ENCODE results near the gene LRRC8E. TPM values are rescaled to one million over a fixed set of nuclear protein-coding genes. Genes with fewer than 3 reads are reported as not detected.

The LRRC8E gene
- total RNA-seq, 1 experiment from 2014 or later: 10.3 TPM

DNA sequence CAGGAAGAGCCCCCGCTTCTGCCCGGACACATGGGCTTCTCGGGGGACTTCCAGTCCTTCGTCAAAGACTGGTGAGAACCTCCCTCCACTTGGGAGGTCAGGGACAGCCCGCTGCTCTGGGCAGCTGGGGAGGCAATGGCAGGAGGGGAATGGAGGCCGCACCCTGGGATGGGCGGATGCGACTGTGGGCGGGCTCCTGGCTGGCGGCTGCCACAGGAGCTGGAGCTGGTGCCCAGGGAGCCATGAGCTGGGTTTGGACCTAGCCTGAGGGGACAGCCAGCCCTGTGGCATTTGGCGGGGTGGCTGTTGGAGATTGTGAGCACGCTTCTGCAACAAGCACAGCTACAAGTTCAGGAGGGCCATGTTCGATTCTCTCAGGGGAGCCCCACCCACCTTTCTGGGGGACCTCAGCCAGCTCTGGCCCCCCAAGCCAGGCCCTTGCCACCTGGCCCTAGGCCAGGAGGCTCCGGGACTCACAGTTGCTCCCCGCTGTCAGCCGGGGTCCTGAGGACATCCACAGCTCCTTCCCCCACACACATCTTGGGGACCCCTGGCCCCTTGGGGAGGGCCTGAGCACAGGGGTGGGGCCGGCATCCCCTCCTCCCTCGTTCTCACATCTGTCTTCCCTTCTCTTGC is 23.3 kb downstream of the LRRC8E start:
- H3K27me3 Mint-ChIP-seq (ENCODE audit: insufficient read depth, unreplicated experiment): no peaks in the 10 kb centered on the region
- H3K4me1 Mint-ChIP-seq (ENCODE audit: insufficient read depth, unreplicated experiment): peaks cover 6% of the 10 kb centered on the region
- TF ChIP-seq, protein P1, sequence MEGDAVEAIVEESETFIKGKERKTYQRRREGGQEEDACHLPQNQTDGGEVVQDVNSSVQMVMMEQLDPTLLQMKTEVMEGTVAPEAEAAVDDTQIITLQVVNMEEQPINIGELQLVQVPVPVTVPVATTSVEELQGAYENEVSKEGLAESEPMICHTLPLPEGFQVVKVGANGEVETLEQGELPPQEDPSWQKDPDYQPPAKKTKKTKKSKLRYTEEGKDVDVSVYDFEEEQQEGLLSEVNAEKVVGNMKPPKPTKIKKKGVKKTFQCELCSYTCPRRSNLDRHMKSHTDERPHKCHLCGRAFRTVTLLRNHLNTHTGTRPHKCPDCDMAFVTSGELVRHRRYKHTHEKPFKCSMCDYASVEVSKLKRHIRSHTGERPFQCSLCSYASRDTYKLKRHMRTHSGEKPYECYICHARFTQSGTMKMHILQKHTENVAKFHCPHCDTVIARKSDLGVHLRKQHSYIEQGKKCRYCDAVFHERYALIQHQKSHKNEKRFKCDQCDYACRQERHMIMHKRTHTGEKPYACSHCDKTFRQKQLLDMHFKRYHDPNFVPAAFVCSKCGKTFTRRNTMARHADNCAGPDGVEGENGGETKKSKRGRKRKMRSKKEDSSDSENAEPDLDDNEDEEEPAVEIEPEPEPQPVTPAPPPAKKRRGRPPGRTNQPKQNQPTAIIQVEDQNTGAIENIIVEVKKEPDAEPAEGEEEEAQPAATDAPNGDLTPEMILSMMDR (IDR thresholded peaks at IDR 0.05; ENCODE audit: unreplicated experiment): no peak
- ChIA-PET POLR2A (interaction anchor here (0.6 to 1.0 kb wide), 2 partner anchors 8 to 1518 kb away, joined by 4 to 6 read pairs; partner anchors contain the start of gene MAP2K7), CTCF (no interaction called here)
- H3K9me3 Mint-ChIP-seq (ENCODE audit: unreplicated experiment): no peaks in the 10 kb centered on the region
- no peak overlapping the region for H3K4me3 Mint-ChIP-seq (ENCODE audit: unreplicated experiment)
- intact Hi-C loops (cut with micrococcal nuclease): no loop called here
- peaks cover 34% of the 10 kb centered on the region for H3K36me3 Mint-ChIP-seq (ENCODE audit: insufficient read depth, unreplicated experiment)
- no peak overlapping the region for H3K27ac Mint-ChIP-seq (ENCODE audit: low read depth, unreplicated experiment)
- no TSS peak for BruUV-seq (replicated peaks)
- DNase-seq (ENCODE audit: unreplicated experiment): no peak

- Mint-ChIP-seq H3K27ac (ENCODE audit: low read depth, unreplicated experiment) (no peak overlapping the region), H3K9me3 (ENCODE audit: unreplicated experiment) (no peaks in the 10 kb centered on the region), H3K36me3 (ENCODE audit: insufficient read depth, unreplicated experiment) (peaks cover 34% of the 10 kb centered on the region), H3K27me3 (ENCODE audit: insufficient read depth, unreplicated experiment) (no peaks in the 10 kb centered on the region), H3K4me1 (ENCODE audit: insufficient read depth, unreplicated experiment) (peaks cover 4% of the 10 kb centered on the region), H3K4me3 (ENCODE audit: unreplicated experiment) (no peak overlapping the region)
- intact Hi-C loops (cut with micrococcal nuclease): no loop called here
- TF ChIP-seq, protein P1 (IDR thresholded peaks at IDR 0.05; ENCODE audit: unreplicated experiment): no peak
- no TSS peak for BruUV-seq (replicated peaks)
- no peak for DNase-seq (ENCODE audit: unreplicated experiment)
- ChIA-PET CTCF (interaction anchor here (0.7 kb wide), 1 partner anchor 127 kb away, joined by 3 read pairs; no protein-coding TSS in a partner anchor), POLR2A (interaction anchor here (0.6 to 1.0 kb wide), 2 partner anchors 9 to 1518 kb away, joined by 4 to 6 read pairs; partner anchors contain the start of gene MAP2K7)
Observed at GRCh38 chr19:7912144-7912696, 23.9 kb downstream of the LRRC8E start.

DNA sequence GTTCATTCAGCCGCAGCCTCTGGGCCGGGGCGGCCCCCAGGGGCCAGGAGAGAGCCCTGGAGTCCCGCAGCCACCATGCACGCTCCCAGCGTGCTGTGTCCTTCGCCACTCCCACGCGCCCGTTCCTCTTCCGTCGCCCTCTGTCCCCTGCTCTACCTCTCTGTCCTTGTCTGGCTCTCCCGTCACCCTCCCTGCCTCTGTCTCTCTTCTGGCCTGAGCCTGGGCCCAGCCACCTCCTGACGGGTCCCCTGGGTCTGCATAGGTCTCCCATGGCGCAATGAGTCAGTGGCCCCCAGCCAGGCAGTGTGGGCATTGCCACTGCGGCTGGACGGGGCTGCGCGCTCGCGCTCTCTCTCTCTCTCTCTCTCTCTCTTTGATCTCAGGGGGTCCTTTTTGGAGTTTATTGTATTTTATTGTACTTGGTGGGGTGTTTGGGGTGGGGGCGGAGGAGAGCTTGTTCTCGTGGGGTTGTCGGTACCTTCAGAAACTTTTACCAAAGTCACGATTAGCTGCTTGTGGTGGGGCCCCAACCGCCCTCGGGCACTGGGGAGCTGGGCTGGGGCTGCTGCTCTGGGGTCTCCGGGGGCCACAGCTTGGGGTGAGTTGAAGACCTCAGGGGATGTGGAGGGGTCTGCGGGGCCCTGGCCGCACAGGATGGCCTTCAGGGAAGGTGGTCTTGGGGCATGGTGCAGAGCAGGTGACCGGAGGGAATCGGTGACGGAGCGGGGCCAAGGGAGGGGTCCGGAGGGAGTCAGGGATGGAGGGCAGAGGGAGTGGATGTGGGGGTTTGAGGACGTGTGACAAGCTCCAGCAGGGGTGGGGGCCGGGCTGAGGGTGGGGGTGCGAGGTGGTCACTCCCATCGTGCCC is 24.6 kb downstream of the LRRC8E start:
- no TSS peak for BruUV-seq (replicated peaks)
- Mint-ChIP-seq H3K4me3 (ENCODE audit: unreplicated experiment) (no peak overlapping the region), H3K9me3 (ENCODE audit: unreplicated experiment) (no peaks in the 10 kb centered on the region), H3K36me3 (ENCODE audit: insufficient read depth, unreplicated experiment) (peaks cover 34% of the 10 kb centered on the region), H3K4me1 (ENCODE audit: insufficient read depth, unreplicated experiment) (no peaks in the 10 kb centered on the region), H3K27ac (ENCODE audit: low read depth, unreplicated experiment) (no peak overlapping the region), H3K27me3 (ENCODE audit: insufficient read depth, unreplicated experiment) (no peaks in the 10 kb centered on the region)
- CTCF ChIA-PET: interaction anchor here (0.7 kb wide), 1 partner anchor 128 kb away, joined by 3 read pairs; no protein-coding TSS in a partner anchor
- intact Hi-C loops (cut with micrococcal nuclease): no loop called here
- TF ChIP-seq, protein P1 (IDR thresholded peaks at IDR 0.05; ENCODE audit: unreplicated experiment): no peak
- POLR2A ChIA-PET: interaction anchor here (0.6 kb wide), 1 partner anchor 25 kb away, joined by 4 read pairs; no protein-coding TSS in a partner anchor
- no peak for DNase-seq (ENCODE audit: unreplicated experiment)

DNA sequence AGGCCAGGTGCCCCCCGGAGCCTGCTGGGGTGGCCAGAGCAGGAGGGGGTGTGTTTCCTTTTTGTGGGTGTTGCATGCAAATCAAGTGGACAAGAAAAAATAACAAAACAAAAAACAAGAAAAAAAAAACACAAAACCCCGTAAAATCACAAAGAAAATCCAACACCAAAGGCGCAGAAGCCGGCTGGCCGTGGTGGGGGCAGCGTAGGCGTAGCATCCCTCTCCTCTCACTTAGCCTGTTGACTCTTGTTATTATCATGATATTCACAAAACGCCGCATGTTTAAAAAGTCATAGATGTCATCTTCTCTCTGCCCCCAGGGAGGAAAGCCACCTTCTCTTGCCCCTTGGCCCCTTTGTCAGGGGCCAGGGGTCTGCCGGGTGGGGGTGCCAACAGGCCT is 25.3 kb downstream of the LRRC8E start:
- intact Hi-C loops (cut with micrococcal nuclease): no loop called here
- H3K27me3 Mint-ChIP-seq (ENCODE audit: insufficient read depth, unreplicated experiment): no peaks in the 10 kb centered on the region
- CTCF ChIA-PET: no interaction called here
- DNase-seq (ENCODE audit: unreplicated experiment): no peak
- no peaks in the 10 kb centered on the region for H3K9me3 Mint-ChIP-seq (ENCODE audit: unreplicated experiment)
- H3K27ac Mint-ChIP-seq (ENCODE audit: low read depth, unreplicated experiment): no peak overlapping the region
- BruUV-seq (replicated peaks): no TSS peak
- H3K4me3 Mint-ChIP-seq (ENCODE audit: unreplicated experiment): no peak overlapping the region
- peaks cover 28% of the 10 kb centered on the region for H3K36me3 Mint-ChIP-seq (ENCODE audit: insufficient read depth, unreplicated experiment)
- H3K4me1 Mint-ChIP-seq (ENCODE audit: insufficient read depth, unreplicated experiment): no peaks in the 10 kb centered on the region
- TF ChIP-seq, protein P1 (IDR thresholded peaks at IDR 0.05; ENCODE audit: unreplicated experiment): no peak
- POLR2A ChIA-PET: interaction anchor here (0.6 kb wide), 1 partner anchor 26 kb away, joined by 4 read pairs; no protein-coding TSS in a partner anchor

All from MCF 10A (cell line).